ENCODE data around the gene DYNLT4.
A peak's percentile ranks its signal among the peaks of the same experiment; 100 is the strongest.

- TF ChIP-seq POLR2A (IDR thresholded peaks at IDR 0.05) = peak; percentile 15 to 68
- TF ChIP-seq CTCF (IDR thresholded peaks at IDR 0.05) = no peak
Observed at GRCh38 chr1:44808063-44808937, 1.1 kb upstream of the DYNLT4 start, which contains the start of gene BTBD19.

Data from tibial nerve (tissue), 3 donors.